IMR-90 (cell line): ENCODE data around the gene KAZN. TPM values are rescaled to one million over a fixed set of nuclear protein-coding genes. Genes with fewer than 3 reads are reported as not detected.

Experiments
- ATAC-seq: fragments of 200-7000 bp; cut with Tn5 transposase; 2 replicates; pipeline ENCODE4 v1.9.1; 2020; ENCODE audit warnings: low read depth, mild to moderate bottlenecking, moderate library complexity
- BruUV-seq: library from RNA; stranded (reverse); fragments of 400-500 nt; replicated peaks from 2 replicates; lab custom pipeline; 2021; lab: Mats Ljungman, UMichigan
- CTCF ChIA-PET: fragments of 300-600 bp; formaldehyde crosslinking; extraction: SDS; loops from one replicate; lab custom pipeline; 2021; ENCODE audit warnings: antibody characterized with exemption; lab: Yijun Ruan, JAX
- POLR2A ChIA-PET: fragments of 300-600 bp; sonication (Branson Sonifier 250); formaldehyde crosslinking; loops from one replicate; lab custom pipeline; 2022; ENCODE audit warnings: antibody characterized with exemption; ENCODE audit not compliant: unreplicated experiment; lab: Charles Lee
- DNase-seq: peaks from one replicate; pipeline ENCODE4 v3.0.0; 2013
- H2AFZ ChIP-seq: replicated peaks from 2 replicates; pipeline ENCODE3; 2013; ENCODE audit warnings: low read length, mild to moderate bottlenecking; ENCODE audit not compliant: poor library complexity
- H2AK5ac ChIP-seq: 2 replicates; pipeline ENCODE4 v1.6.1; 2013; ENCODE audit warnings: low read depth, low read length, inconsistent platforms
- H2AK9ac ChIP-seq: replicated peaks from 2 replicates; pipeline ENCODE3; 2013; ENCODE audit warnings: mild to moderate bottlenecking, low read depth, low read length, moderate library complexity; ENCODE audit not compliant: poor library complexity
- H2BK120ac ChIP-seq: 2 replicates; pipeline ENCODE4 v1.6.1; 2013; ENCODE audit warnings: low read depth, low read length, inconsistent platforms
- H2BK15ac ChIP-seq: 3 replicates; pipeline ENCODE4 v1.6.1; 2013; ENCODE audit warnings: low read depth, low read length, inconsistent platforms
- H2BK20ac ChIP-seq: 2 replicates; pipeline ENCODE4 v1.6.1; 2013; ENCODE audit warnings: low read depth, mild to moderate bottlenecking, inconsistent platforms, low read length, moderate library complexity
- H2BK5ac ChIP-seq: 2 replicates; pipeline ENCODE4 v1.6.1; 2013; ENCODE audit warnings: mild to moderate bottlenecking, low read depth, low read length, inconsistent platforms; ENCODE audit not compliant: poor library complexity, severe bottlenecking
- H3K14ac ChIP-seq: replicated peaks from 2 replicates; pipeline ENCODE4 v1.6.1; 2013; ENCODE audit warnings: low read depth, low read length, inconsistent platforms
- H3K18ac ChIP-seq: 2 replicates; pipeline ENCODE4 v1.6.1; 2013; ENCODE audit warnings: low read depth, low read length, control low read depth
- H3K23ac ChIP-seq: 2 replicates; pipeline ENCODE4 v1.6.1; 2013; ENCODE audit warnings: low read depth, low read length, inconsistent platforms
- H3K27ac ChIP-seq: 2 replicates; pipeline ENCODE4 v1.5.1; 2013; ENCODE audit warnings: mild to moderate bottlenecking, control low read depth, low read length; ENCODE audit not compliant: insufficient read depth
- H3K27me3 ChIP-seq: 2 replicates; pipeline ENCODE4 v1.6.1; 2013; ENCODE audit warnings: low read length; ENCODE audit not compliant: control insufficient read depth, insufficient read depth
- H3K36me3 ChIP-seq: 2 replicates; pipeline ENCODE4 v1.6.1; 2013; ENCODE audit warnings: low read length, mixed read lengths; ENCODE audit not compliant: control insufficient read depth, insufficient read depth
- H3K4ac ChIP-seq: 2 replicates; pipeline ENCODE4 v1.6.1; 2013; ENCODE audit warnings: low read depth, low read length, inconsistent platforms
- H3K4me1 ChIP-seq: 2 replicates; pipeline ENCODE4 v1.6.1; 2013; ENCODE audit warnings: low read length, mixed read lengths; ENCODE audit not compliant: control insufficient read depth, insufficient read depth
- H3K4me2 ChIP-seq: 2 replicates; pipeline ENCODE4 v1.6.1; 2013; ENCODE audit warnings: low read depth, mild to moderate bottlenecking, control low read depth, low read length, moderate library complexity
- H3K4me3 ChIP-seq: 2 replicates; pipeline ENCODE4 v1.5.1; 2013; ENCODE audit warnings: low read depth, mild to moderate bottlenecking, control low read depth, low read length, moderate library complexity; ENCODE audit not compliant: insufficient read depth
- H3K56ac ChIP-seq: 2 replicates; pipeline ENCODE4 v1.6.1; 2013; ENCODE audit warnings: low read length, inconsistent platforms; ENCODE audit not compliant: insufficient read depth; ENCODE audit errors: extremely low read depth
- H3K79me1 ChIP-seq, 2 experiments: 2 replicates each; pipeline ENCODE4 v1.6.1; 2013; ENCODE audit warnings: low read length in 2 of 2, inconsistent platforms in 1 of 2, low read depth in 1 of 2
- H3K9ac ChIP-seq: 2 replicates; pipeline ENCODE4 v1.6.1; 2013; ENCODE audit warnings: low read depth, low read length, control low read depth
- H3K9me1 ChIP-seq: 2 replicates; pipeline ENCODE4 v1.6.1; 2013; ENCODE audit warnings: low read length, inconsistent platforms; ENCODE audit not compliant: insufficient read depth
- H3K9me3 ChIP-seq: 2 replicates; pipeline ENCODE4 v1.6.1; 2013; ENCODE audit warnings: low read length; ENCODE audit not compliant: control insufficient read depth, insufficient read depth
- H4K20me1 ChIP-seq: 2 replicates; pipeline ENCODE4 v1.6.1; 2013; ENCODE audit warnings: low read length, inconsistent platforms; ENCODE audit not compliant: insufficient read depth
- H4K5ac ChIP-seq: 2 replicates; pipeline ENCODE4 v1.6.1; 2013; ENCODE audit warnings: mild to moderate bottlenecking, low read depth, low read length, control low read depth
- H4K8ac ChIP-seq, 2 experiments: 2 replicates each; pipeline ENCODE4 v1.6.1; 2013; ENCODE audit warnings: low read depth in 2 of 2, low read length in 2 of 2, control low read depth in 1 of 2, inconsistent platforms in 1 of 2
- H4K91ac ChIP-seq: 2 replicates; pipeline ENCODE4 v1.6.1; 2013; ENCODE audit warnings: low read depth, low read length, inconsistent platforms; ENCODE audit not compliant: insufficient read depth
- BHLHE40 ChIP-seq: fragments of 150-350 bp; IDR thresholded peaks from 2 replicates; pipeline ENCODE4 v1.6.1; 2016; ENCODE audit warnings: mild to moderate bottlenecking, low read depth, low read length
- CEBPB ChIP-seq: IDR thresholded peaks from 2 replicates; pipeline ENCODE4 v1.6.1; 2012; ENCODE audit warnings: low read depth, low read length, improper control_type of control experiment
- CHD1 ChIP-seq: IDR thresholded peaks from 2 replicates; pipeline ENCODE4 v1.6.1; 2012; ENCODE audit warnings: low read depth, low read length, improper control_type of control experiment
- CTCF ChIP-seq: conservative IDR thresholded peaks from 2 replicates; pipeline ENCODE4 v1.5.1; 2012; ENCODE audit warnings: mild to moderate bottlenecking, low read depth, low read length, improper control_type of control experiment
- ELK1 ChIP-seq: fragments of 150-350 bp; IDR thresholded peaks from 2 replicates; pipeline ENCODE4 v1.6.1; 2016; ENCODE audit warnings: low read depth, mild to moderate bottlenecking, low read length, moderate library complexity, borderline replicate concordance
- FOS ChIP-seq: fragments of 150-350 bp; IDR thresholded peaks from 2 replicates; pipeline ENCODE4 v1.6.1; 2016; ENCODE audit warnings: low read depth, low read length
- MAFK ChIP-seq: IDR thresholded peaks from 2 replicates; pipeline ENCODE4 v1.6.1; 2012; ENCODE audit warnings: low read depth, low read length, improper control_type of control experiment
- MAZ ChIP-seq: IDR thresholded peaks from 2 replicates; pipeline ENCODE4 v1.6.1; 2012; ENCODE audit warnings: low read depth, mild to moderate bottlenecking, low read length, improper control_type of control experiment, moderate library complexity, borderline replicate concordance
- MXI1 ChIP-seq: IDR thresholded peaks from 2 replicates; pipeline ENCODE4 v1.6.1; 2012; ENCODE audit warnings: low read depth, mild to moderate bottlenecking, low read length, moderate library complexity, borderline replicate concordance
- NFE2L2 ChIP-seq: fragments of 150-350 bp; IDR thresholded peaks from 2 replicates; pipeline ENCODE4 v1.6.1; 2016; ENCODE audit warnings: low read depth, mild to moderate bottlenecking, low read length
- POLR2A ChIP-seq: IDR thresholded peaks from 2 replicates; pipeline ENCODE4 v1.6.1; 2012; ENCODE audit warnings: mild to moderate bottlenecking, low read depth, low read length
- RAD21 ChIP-seq: IDR thresholded peaks from 2 replicates; pipeline ENCODE4 v1.6.1; 2012; ENCODE audit warnings: low read length, improper control_type of control experiment
- RCOR1 ChIP-seq: IDR thresholded peaks from 2 replicates; pipeline ENCODE4 v1.6.1; 2012; ENCODE audit warnings: mild to moderate bottlenecking, low read length, improper control_type of control experiment; ENCODE audit not compliant: insufficient replicate concordance
- RFX5 ChIP-seq: IDR thresholded peaks from 2 replicates; pipeline ENCODE4 v1.8.0; 2012; ENCODE audit warnings: low read depth, mild to moderate bottlenecking, low read length, moderate library complexity
- SMC3 ChIP-seq: fragments of 150-350 bp; IDR thresholded peaks from 2 replicates; pipeline ENCODE4 v1.6.1; 2016; ENCODE audit warnings: low read depth, mild to moderate bottlenecking, antibody characterized with exemption, low read length, moderate library complexity
- USF2 ChIP-seq: fragments of 150-350 bp; IDR thresholded peaks from 2 replicates; pipeline ENCODE4 v1.6.1; 2017; ENCODE audit warnings: mild to moderate bottlenecking, antibody characterized with exemption, low read length, low read depth
- WGBS, 2 experiments: methylation state at CpG; one replicate each; pipeline versions ENCODE4 v1.1.5 to v1.1.7; 2013; ENCODE audit warnings: missing lambda C conversion rate in 2 of 2; ENCODE audit not compliant: insufficient read length in 1 of 2; ENCODE audit errors: extremely low coverage in 2 of 2; 5-methylcytosine and 5-hydroxymethylcytosine counted together
- dilution Hi-C: fragments of 300-500 bp; cut with HindIII; formaldehyde crosslinking; loops from one replicate; pipeline ENCODE4 v1.14.3; 2018; ENCODE audit warnings: low sequenced_read_pairs; ENCODE audit not compliant: unreplicated experiment
- in situ Hi-C: fragments of 300-500 bp; cut with MboI; formaldehyde crosslinking; loops from 3 replicates; pipeline ENCODE4 v1.14.3; 2019; ENCODE audit warnings: low sequenced_read_pairs, inconsistent platforms, mixed read lengths
- intact Hi-C: fragments of 100-400 bp; cut with micrococcal nuclease; formaldehyde crosslinking; loops from 2 replicates; pipeline ENCODE4 v1.10.0; 2022
- polyA plus RNA-seq, 3 experiments: library from polyadenylated mRNA; depleted of rRNA; stranded (reverse); fragments of >200 nt; gene quantifications; 2 replicates each; pipeline ENCODE4 v1.2.3, GENCODE V29; 2012; ENCODE audit warnings: low replicate concordance in 1 of 3
- total RNA-seq: library from RNA; depleted of rRNA; stranded (reverse); fragments of >200 nt; gene quantifications from 2 replicates; pipeline ENCODE4 v1.2.3, GENCODE V29; 2012

The KAZN gene
- total and polyA plus RNA-seq, 2 of the 4 experiments (the other 2 are of a cell fraction) = 5.2 to 10.5 TPM

DNA sequence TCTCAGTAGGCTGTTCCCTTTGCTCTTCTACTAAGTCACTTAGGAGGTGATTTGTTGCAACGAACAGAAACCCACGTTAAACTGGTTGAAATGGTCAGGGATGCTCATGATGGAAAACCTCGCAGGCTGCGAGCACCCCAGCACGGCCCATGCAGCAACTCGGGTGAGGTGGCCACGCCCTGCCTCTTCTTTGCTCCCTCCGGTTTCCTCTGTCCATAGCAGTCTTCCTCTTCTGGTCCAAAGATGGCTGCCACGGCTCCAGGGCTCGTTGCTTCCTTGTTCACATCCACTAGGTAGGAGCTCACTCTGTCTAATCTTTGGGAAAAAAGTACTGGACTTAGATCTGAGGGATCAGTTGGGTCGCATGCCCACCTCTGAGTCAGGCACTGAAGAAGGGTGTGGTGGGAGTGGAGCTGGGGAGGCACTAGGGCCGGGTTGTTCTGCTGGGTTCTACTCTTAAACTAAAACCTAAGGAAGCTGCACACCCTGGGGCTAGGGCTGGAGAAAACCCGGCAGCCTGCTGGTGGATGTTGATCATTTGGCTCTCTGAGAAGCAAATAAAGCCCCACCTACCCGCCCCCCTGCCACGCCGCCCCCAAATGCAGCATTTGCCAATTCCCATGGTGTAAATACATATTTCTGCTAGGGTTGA lies 31.0 kb downstream of the KAZN start:
- Histone ChIP-seq H3K27me3 (no peaks in the 10 kb centered on the region; the same call in 1 of the 2 replicates), H2BK120ac (no peak overlapping the region), H4K20me1 (no peaks in the 10 kb centered on the region), H3K36me3 (no peaks in the 10 kb centered on the region), H3K9ac (no peak overlapping the region), H2AFZ (no peak overlapping the region), H3K4me1 (peaks cover 5% of the 10 kb centered on the region; the same call in 1 of the 2 replicates), H4K5ac (no peak overlapping the region), H3K27ac (no peak overlapping the region), H2BK15ac (no peak overlapping the region), H3K4ac (no peak overlapping the region), H3K18ac (no peak overlapping the region), H2BK5ac (no peak overlapping the region), H3K14ac (no peak overlapping the region), H2BK20ac (no peak overlapping the region), H3K23ac (no peak overlapping the region), H3K4me2 (no peak overlapping the region), H4K8ac (no peak overlapping the region), H2AK9ac (no peak overlapping the region), H3K4me3 (no peak overlapping the region), H3K56ac (no peak overlapping the region), H3K9me3 (0 out of 2 replicates have a peak, but pooled peaks cover 3% of the 10 kb centered on the region), H3K79me1 (no peaks in the 10 kb centered on the region), H2AK5ac (no peak overlapping the region), H3K9me1 (no peaks in the 10 kb centered on the region), H4K91ac (no peak overlapping the region)
- ChIA-PET POLR2A (no interaction called here), CTCF (no interaction called here)
- TF ChIP-seq ELK1 (no peak), RAD21 (no peak), BHLHE40 (no peak), USF2 (no peak), RCOR1 (no peak), MAZ (no peak), CEBPB (no peak), RFX5 (no peak), NFE2L2 (no peak), MAFK (no peak), MXI1 (no peak), CTCF (no peak), SMC3 (no peak), CHD1 (no peak), POLR2A (no peak), FOS (no peak)
- DNase-seq = no peak
- in situ Hi-C loops = no loop called here
- no TSS peak for BruUV-seq
- dilution Hi-C loops = no loop called here
- no peak for ATAC-seq
- 100% methylated on average over 1 of the region's 16 CpGs; no CpG with 5 or more reads in 1 of the 2 experiments for WGBS, 2 experiments
- intact Hi-C loops = no loop called here
